Ascending aorta (tissue), 2 donors: Measurements from ENCODE around the gene MAP3K5. TPM values are rescaled to one million over a fixed set of nuclear protein-coding genes. Genes with fewer than 3 reads are reported as not detected.

Source experiments
- DNase-seq, 2 donors: peaks; one replicate each; pipeline ENCODE4 v3.0.0-alpha.2; 2019; ENCODE audit warnings: low spot score in 2 of 2
- H3K27ac ChIP-seq, 2 donors: fragments of 200-600 bp; sonication (generic); one replicate each; pipeline ENCODE4 v1.5.1; 2016 to 2017; ENCODE audit warnings: mild to moderate bottlenecking in 1 of 2
- H3K27me3 ChIP-seq: fragments of 200-600 bp; sonication (generic); one replicate; pipeline ENCODE4 v1.5.1; 2017
- H3K36me3 ChIP-seq, 2 donors: fragments of 200-600 bp; sonication (generic); one replicate each; pipeline ENCODE4 v1.5.1; 2016
- H3K4me1 ChIP-seq, 2 donors: fragments of 200-600 bp; sonication (generic); one replicate each; pipeline ENCODE4 v1.5.1; 2016 to 2017; ENCODE audit warnings: mild to moderate bottlenecking in 1 of 2
- H3K4me3 ChIP-seq, 2 donors: fragments of 200-600 bp; sonication (generic); one replicate each; pipeline ENCODE4 v1.5.1; 2016 to 2017; ENCODE audit warnings: mild to moderate bottlenecking in 1 of 2
- H3K9me3 ChIP-seq, 2 donors: fragments of 200-600 bp; sonication (generic); one replicate each; pipeline ENCODE4 v1.5.1; 2016
- CTCF ChIP-seq, 3 experiments: fragments of 200-600 bp in 2 of 3; fragments of 450-650 bp in 1 of 3; sonication (generic) in 2 of 3; IDR thresholded peaks; one replicate each; pipeline ENCODE4 v1.5.1; 2016 to 2019; ENCODE audit warnings: antibody characterized with exemption in 3 of 3, mild to moderate bottlenecking in 1 of 3, moderate library complexity in 1 of 3
- intact Hi-C: fragments of 100-400 bp; cut with DNase I; formaldehyde crosslinking; loops from one replicate; pipeline ENCODE4 v1.15.1; 2023
- total RNA-seq: library from RNA; depleted of rRNA; stranded (reverse); fragments of >200 nt; gene quantifications from one replicate; pipeline ENCODE4 v1.1.0, GENCODE V29; 2016

Gene MAP3K5
- total RNA-seq, 1 donor from 2014 or later = 40.9 TPM

- no peak overlapping the region for H3K27ac ChIP-seq
- no peaks in the 10 kb centered on the region for H3K27me3 ChIP-seq
- intact Hi-C loops = no loop called here
- no peaks in the 10 kb centered on the region for H3K9me3 ChIP-seq
- TF ChIP-seq CTCF (IDR thresholded peaks at IDR 0.05) = no peak
- no peaks in the 10 kb centered on the region for H3K4me1 ChIP-seq
- DNase-seq = no peak
- H3K4me3 ChIP-seq = no peak overlapping the region
- no peaks in the 10 kb centered on the region for H3K36me3 ChIP-seq
Measured at GRCh38 chr6:136811272-136811671, 19.0 kb upstream of the MAP3K5 start.

GRCh38 chr6:136809091-136809860 lies 17.0 kb upstream of the MAP3K5 start:
- TF ChIP-seq CTCF (IDR thresholded peaks at IDR 0.05) = no peak
- no peaks in the 10 kb centered on the region for H3K27me3 ChIP-seq
- no peak for DNase-seq
- no peaks in the 10 kb centered on the region for H3K9me3 ChIP-seq
- no peak overlapping the region for H3K4me3 ChIP-seq
- no peaks in the 10 kb centered on the region for H3K36me3 ChIP-seq
- H3K4me1 ChIP-seq = no peaks in the 10 kb centered on the region
- H3K27ac ChIP-seq = no peak overlapping the region
- intact Hi-C loops = no loop called here

GRCh38 chr6:136803608-136804007 lies 11.3 kb upstream of the MAP3K5 start:
- intact Hi-C loops = no loop called here
- no peaks in the 10 kb centered on the region for H3K4me1 ChIP-seq
- no peak overlapping the region for H3K4me3 ChIP-seq
- H3K9me3 ChIP-seq = no peaks in the 10 kb centered on the region
- H3K27ac ChIP-seq = no peak overlapping the region
- DNase-seq = no peak
- no peaks in the 10 kb centered on the region for H3K36me3 ChIP-seq
- no peaks in the 10 kb centered on the region for H3K27me3 ChIP-seq
- TF ChIP-seq CTCF (IDR thresholded peaks at IDR 0.05) = no peak

GRCh38 chr6:136801581-136801980 lies 9.3 kb upstream of the MAP3K5 start:
- H3K4me3 ChIP-seq = no peak overlapping the region

GRCh38 chr6:136798044-136798443 lies 5.8 kb upstream of the MAP3K5 start:
- Histone ChIP-seq H3K9me3 (no peaks in the 10 kb centered on the region), H3K36me3 (no peaks in the 10 kb centered on the region), H3K4me3 (no peak overlapping the region), H3K27me3 (no peaks in the 10 kb centered on the region), H3K27ac (no peak overlapping the region), H3K4me1 (peaks cover 0 to 6% of the 10 kb centered on the region in 2 donors)
- intact Hi-C loops = loop anchor here (10.0 kb wide), 1 partner anchor 513 kb away; the partner anchor contains the start of gene BCLAF1
- no peak for TF ChIP-seq CTCF (IDR thresholded peaks at IDR 0.05)
- no peak for DNase-seq

More at GRCh38 chr6:136801581-136801980, 9.3 kb upstream of the MAP3K5 start:
- Histone ChIP-seq H3K36me3 (no peaks in the 10 kb centered on the region), H3K27ac (no peak overlapping the region), H3K27me3 (no peaks in the 10 kb centered on the region), H3K9me3 (no peaks in the 10 kb centered on the region), H3K4me1 (no peaks in the 10 kb centered on the region)
- intact Hi-C loops = no loop called here
- no peak for TF ChIP-seq CTCF (IDR thresholded peaks at IDR 0.05)
- no peak for DNase-seq
